Measurements from ENCODE around the gene WNT2B. TPM values are rescaled to one million over a fixed set of nuclear protein-coding genes. Genes with fewer than 3 reads are reported as not detected.
A peak's percentile ranks its signal among the peaks of the same experiment; 100 is the strongest.

The WNT2B gene
- total RNA-seq, 1 experiment from 2014 or later: 0.75 TPM

GRCh38 chr1:112517646-112518045 is 8.9 kb downstream of the WNT2B start:
- no peak overlapping the region for H3K27ac Mint-ChIP-seq (ENCODE audit: low read depth, unreplicated experiment)
- no peak for TF ChIP-seq CTCF (IDR thresholded peaks at IDR 0.05; ENCODE audit: unreplicated experiment)
- H3K27me3 Mint-ChIP-seq (ENCODE audit: insufficient read depth, unreplicated experiment): no peaks in the 10 kb centered on the region
- no peak overlapping the region for H3K4me3 Mint-ChIP-seq (ENCODE audit: unreplicated experiment)
- intact Hi-C loops (cut with micrococcal nuclease): no loop called here
- H3K36me3 Mint-ChIP-seq (ENCODE audit: insufficient read depth, unreplicated experiment): peaks cover 4% of the 10 kb centered on the region
- DNase-seq (ENCODE audit: unreplicated experiment): no peak
- BruUV-seq (replicated peaks): no TSS peak
- no peaks in the 10 kb centered on the region for H3K4me1 Mint-ChIP-seq (ENCODE audit: insufficient read depth, unreplicated experiment)
- H3K9me3 Mint-ChIP-seq (ENCODE audit: unreplicated experiment): no peaks in the 10 kb centered on the region
- CTCF ChIA-PET: interaction anchor here (0.6 kb wide), 1 partner anchor 203 kb away, joined by 4 read pairs; no protein-coding TSS in a partner anchor
- POLR2A ChIA-PET: interaction anchor here (1.6 kb wide), 1 partner anchor 26 kb away, joined by 4 read pairs; no protein-coding TSS in a partner anchor

GRCh38 chr1:112518186-112518585 is 9.4 kb downstream of the WNT2B start:
- Mint-ChIP-seq H3K9me3 (ENCODE audit: unreplicated experiment) (no peaks in the 10 kb centered on the region), H3K27me3 (ENCODE audit: insufficient read depth, unreplicated experiment) (no peaks in the 10 kb centered on the region), H3K36me3 (ENCODE audit: insufficient read depth, unreplicated experiment) (peaks cover 6% of the 10 kb centered on the region), H3K27ac (ENCODE audit: low read depth, unreplicated experiment) (no peak overlapping the region), H3K4me1 (ENCODE audit: insufficient read depth, unreplicated experiment) (no peaks in the 10 kb centered on the region), H3K4me3 (ENCODE audit: unreplicated experiment) (no peak overlapping the region)
- no TSS peak for BruUV-seq (replicated peaks)
- no peak for TF ChIP-seq CTCF (IDR thresholded peaks at IDR 0.05; ENCODE audit: unreplicated experiment)
- DNase-seq (ENCODE audit: unreplicated experiment): no peak
- ChIA-PET CTCF (no interaction called here), POLR2A (interaction anchor here (0.6 to 1.6 kb wide), 2 partner anchors 26 to 154 kb away, joined by 4 read pairs; no protein-coding TSS in a partner anchor)
- intact Hi-C loops (cut with micrococcal nuclease): no loop called here

- intact Hi-C loops (cut with micrococcal nuclease): no loop called here
- peaks cover 13% of the 10 kb centered on the region for H3K36me3 Mint-ChIP-seq (ENCODE audit: insufficient read depth, unreplicated experiment)
- CTCF ChIA-PET: no interaction called here
- DNase-seq (ENCODE audit: unreplicated experiment): no peak
- TF ChIP-seq CTCF (IDR thresholded peaks at IDR 0.05; ENCODE audit: unreplicated experiment): no peak
- BruUV-seq (replicated peaks): no TSS peak
- POLR2A ChIA-PET: interaction anchor here (0.6 kb wide), 1 partner anchor 88 kb away, joined by 3 read pairs; no protein-coding TSS in a partner anchor
- H3K4me3 Mint-ChIP-seq (ENCODE audit: unreplicated experiment): no peak overlapping the region
- H3K9me3 Mint-ChIP-seq (ENCODE audit: unreplicated experiment): no peaks in the 10 kb centered on the region
- no peak overlapping the region for H3K27ac Mint-ChIP-seq (ENCODE audit: low read depth, unreplicated experiment)
- no peaks in the 10 kb centered on the region for H3K27me3 Mint-ChIP-seq (ENCODE audit: insufficient read depth, unreplicated experiment)
- no peaks in the 10 kb centered on the region for H3K4me1 Mint-ChIP-seq (ENCODE audit: insufficient read depth, unreplicated experiment)
These were observed 11.4 kb downstream of the WNT2B start for GRCh38 chr1:112520166-112520565.

- CTCF ChIA-PET: interaction anchor here (1.0 to 2.7 kb wide), 3 partner anchors 21 to 67 kb away, joined by 3 to 10 read pairs (median 3); no protein-coding TSS in a partner anchor
- POLR2A ChIA-PET: interaction anchor here (0.8 kb wide), 1 partner anchor 8 kb away, joined by 3 read pairs; no protein-coding TSS in a partner anchor
- BruUV-seq (replicated peaks): no TSS peak
- Mint-ChIP-seq H3K4me1 (ENCODE audit: insufficient read depth, unreplicated experiment) (no peaks in the 10 kb centered on the region), H3K9me3 (ENCODE audit: unreplicated experiment) (no peaks in the 10 kb centered on the region), H3K27me3 (ENCODE audit: insufficient read depth, unreplicated experiment) (no peaks in the 10 kb centered on the region), H3K36me3 (ENCODE audit: insufficient read depth, unreplicated experiment) (peaks cover 30% of the 10 kb centered on the region), H3K27ac (ENCODE audit: low read depth, unreplicated experiment) (no peak overlapping the region), H3K4me3 (ENCODE audit: unreplicated experiment) (no peak overlapping the region)
- intact Hi-C loops (cut with micrococcal nuclease): no loop called here
- DNase-seq (ENCODE audit: unreplicated experiment): peak; percentile 70
- TF ChIP-seq CTCF (IDR thresholded peaks at IDR 0.05; ENCODE audit: unreplicated experiment): no peak
These were observed 13.9 kb downstream of the WNT2B start for GRCh38 chr1:112522621-112523020.
